ENCODE results near the gene RPAIN.

RPAIN gene, protein sequence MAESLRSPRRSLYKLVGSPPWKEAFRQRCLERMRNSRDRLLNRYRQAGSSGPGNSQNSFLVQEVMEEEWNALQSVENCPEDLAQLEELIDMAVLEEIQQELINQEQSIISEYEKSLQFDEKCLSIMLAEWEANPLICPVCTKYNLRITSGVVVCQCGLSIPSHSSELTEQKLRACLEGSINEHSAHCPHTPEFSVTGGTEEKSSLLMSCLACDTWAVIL
- total RNA-seq: 6.5 to 29.6 (median 15.7) reads per million in 17 experiments

- peak; percentile 84 to 94 (median 90) for DNase-seq
Observed at GRCh38 chr17:5419959-5420653, at the start of gene RPAIN. RPAIN (plus strand) TSS chr17:5420182; CDS start chr17:5420211, 29 bp downstream.

GRCh38 chr17:5370411-5370810, 49.6 kb upstream of the RPAIN start:
- no peak for DNase-seq

DNA sequence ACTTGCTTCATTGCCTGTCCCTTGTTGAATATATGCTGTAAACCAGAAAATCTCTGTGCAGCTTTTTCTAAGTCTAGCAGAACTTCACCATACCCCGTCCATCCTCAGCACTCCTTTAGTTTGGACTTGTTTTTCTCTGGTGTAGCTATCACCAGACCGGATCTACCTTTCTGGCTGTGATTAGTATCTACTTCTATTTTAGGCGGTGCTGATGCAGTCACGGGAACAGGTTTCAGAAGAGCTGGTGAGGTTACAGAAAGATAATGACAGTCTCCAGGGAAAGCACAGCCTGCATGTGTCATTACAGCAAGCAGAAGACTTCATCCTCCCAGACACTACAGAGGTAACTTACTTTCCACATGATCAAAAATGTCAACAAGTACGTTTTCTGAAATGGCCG, 46.9 kb upstream of the RPAIN start:
- no peak for DNase-seq

DNA sequence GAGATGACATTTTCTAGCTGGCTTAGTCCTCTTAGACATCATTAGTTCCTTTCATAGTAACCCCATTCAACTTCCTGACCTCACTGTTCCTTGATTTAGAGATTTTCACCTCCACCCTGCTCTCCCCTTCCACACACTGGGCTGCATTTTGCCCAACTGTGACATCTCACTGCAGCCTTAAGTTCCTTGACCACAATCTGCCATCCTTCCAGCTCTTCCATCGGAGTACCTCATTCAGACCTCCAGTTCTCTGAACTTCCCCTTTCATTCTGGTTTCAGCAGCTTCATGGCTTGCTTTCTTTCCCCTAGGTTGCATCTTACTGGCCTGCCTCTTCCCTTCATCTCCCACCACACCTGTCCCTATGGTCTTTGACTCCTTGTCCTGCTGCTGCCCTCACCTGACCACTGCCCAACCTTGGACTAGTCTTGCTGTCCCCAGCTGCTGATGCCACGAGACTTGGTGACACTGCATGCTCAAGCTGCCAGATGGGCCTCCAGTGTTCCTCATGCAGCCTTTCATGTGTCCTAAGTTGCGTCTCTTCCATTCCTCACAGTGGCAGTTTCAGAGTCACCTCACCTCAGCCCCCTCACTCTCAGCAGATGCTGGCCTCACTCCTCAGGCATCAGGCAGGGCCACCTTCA, 41.3 kb upstream of the RPAIN start:
- DNase-seq: peak in 3 of 4 experiments; percentile 12 to 24 (median 23)

- no peak for DNase-seq
Observed at GRCh38 chr17:5379351-5380107, 40.5 kb upstream of the RPAIN start.

DNA sequence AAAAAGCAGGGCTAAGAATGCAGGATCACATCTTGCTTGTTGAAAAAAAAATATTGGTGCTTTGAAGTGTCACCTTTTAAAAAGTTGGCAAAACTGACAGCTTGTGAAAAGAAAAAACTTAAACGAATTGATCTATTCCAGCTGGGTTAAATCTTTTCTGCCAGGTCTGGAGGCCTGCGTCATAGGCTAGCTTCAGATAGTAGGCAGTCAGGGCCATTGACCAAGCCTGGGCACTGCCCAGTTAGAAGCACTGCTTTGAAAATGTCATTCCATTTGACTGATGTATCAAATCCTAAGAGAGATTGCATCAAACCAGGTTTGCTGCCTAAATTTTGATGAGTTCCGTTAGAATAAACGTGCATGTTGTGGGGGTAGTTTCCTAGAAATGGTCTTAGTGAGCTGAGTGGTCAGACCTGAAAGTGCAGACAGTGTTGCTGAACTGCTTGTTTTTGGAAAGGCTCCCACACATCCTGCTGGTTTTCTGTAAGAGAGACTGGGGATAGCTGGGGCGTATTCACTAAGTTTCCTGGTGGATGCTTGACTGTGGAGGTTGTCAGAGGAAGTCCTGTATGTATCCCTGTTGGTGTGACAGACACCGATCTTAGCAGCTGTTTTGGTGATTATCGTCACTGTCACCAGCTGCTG, 39.4 kb upstream of the RPAIN start:
- no peak for DNase-seq

DNA sequence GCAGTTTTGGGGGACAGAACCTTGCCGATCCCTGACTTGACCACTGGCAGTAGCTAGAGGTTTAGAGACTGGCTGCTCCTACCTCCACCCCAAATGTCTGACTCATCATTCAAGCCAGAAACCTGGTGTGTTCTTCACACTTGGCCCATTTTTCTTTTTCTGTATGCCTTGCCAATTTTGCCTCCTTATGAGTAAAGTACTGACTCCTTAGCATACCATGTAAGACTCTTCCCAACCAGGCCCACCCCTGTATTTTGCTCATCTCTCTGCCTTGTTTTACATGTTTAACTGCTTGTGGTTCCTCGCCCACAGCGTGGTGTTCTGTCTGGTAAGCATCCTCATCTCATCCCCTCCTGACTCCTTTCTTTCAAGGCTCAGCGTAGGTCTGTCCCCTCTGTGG, 38.4 kb upstream of the RPAIN start:
- DNase-seq: no peak

DNA sequence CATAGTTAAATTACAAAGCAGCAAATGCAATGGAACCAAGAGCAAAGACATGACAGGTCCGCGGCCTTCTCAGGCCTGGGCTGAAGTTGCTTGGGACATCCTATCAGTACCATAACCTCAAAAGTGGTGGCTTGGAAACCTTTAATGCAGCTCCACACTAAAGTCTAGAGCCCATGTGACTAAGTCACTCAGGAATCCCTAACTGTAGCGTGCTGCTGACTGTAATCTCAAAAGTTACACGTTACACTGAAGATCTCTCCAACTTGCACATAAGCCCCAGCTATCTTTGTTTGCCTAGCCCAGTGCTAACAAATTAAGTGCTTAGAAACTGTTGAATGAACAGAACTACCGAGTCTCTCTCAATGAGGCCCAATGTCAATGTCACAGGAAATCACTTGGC, 28.3 kb upstream of the RPAIN start:
- DNase-seq: no peak

DNA sequence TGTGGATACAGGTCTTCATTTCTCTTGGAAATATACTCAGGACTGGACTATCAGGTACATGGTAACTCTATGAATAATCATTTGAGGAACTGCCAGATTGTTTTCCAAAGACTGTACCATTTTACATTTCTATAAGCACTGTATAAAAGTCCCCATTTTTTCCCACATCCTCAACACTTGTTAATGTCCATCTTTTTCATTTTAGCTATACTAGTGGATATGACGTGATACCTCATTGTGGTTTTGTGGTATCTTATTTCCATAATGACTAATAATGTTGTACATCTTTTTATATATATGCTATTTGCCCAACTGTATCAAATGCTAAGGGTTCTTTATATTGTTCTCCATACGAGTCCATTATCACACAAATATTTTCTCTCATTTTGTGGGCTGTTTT, 23.4 kb upstream of the RPAIN start:
- DNase-seq: no peak

DNA sequence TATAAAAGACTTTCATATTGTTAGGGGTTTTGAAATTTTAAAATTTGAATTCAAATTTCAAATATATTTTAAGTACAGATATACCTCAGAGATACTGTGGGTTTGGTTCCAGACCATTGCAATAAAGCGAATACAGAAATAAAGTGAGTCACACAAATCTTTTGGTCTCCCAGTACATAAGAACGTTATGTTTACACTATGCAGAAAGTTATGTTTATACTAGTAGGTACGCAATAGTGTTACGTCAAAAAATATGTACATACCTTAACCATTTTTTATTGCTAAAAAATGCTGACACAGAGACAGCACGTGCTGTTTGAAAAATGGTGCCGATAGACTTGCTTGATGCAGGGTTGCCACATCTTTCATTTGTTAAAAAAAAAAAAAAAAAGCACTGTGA, 20.2 kb upstream of the RPAIN start:
- no peak for DNase-seq

- DNase-seq: no peak
Observed at GRCh38 chr17:5405400-5405799, 14.6 kb upstream of the RPAIN start.

DNA sequence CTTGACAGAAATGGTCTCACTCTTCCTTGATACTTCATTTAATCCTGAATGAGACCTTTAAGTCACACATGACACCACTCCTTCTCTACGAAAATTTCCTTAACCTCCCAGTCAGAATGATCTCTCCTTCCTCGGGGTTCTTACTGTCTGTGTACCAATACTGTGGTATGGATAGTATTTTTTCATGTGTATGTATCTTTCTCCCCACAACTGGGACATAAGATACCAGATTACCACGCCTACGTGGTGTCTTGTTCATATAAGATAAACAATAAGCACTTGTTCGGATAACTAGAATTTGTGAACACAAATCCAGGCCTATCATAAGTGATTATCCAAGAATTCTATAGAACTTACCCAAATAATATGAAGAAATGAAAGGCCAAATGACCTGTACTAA, 11.8 kb upstream of the RPAIN start:
- DNase-seq: no peak

GRCh38 chr17:5410594-5411272, 9.2 kb upstream of the RPAIN start:
- no peak for DNase-seq

- peak in 3 of 4 experiments; percentile 28 to 61 (median 49) for DNase-seq
Observed at GRCh38 chr17:5413682-5414081, 6.3 kb upstream of the RPAIN start.

DNA sequence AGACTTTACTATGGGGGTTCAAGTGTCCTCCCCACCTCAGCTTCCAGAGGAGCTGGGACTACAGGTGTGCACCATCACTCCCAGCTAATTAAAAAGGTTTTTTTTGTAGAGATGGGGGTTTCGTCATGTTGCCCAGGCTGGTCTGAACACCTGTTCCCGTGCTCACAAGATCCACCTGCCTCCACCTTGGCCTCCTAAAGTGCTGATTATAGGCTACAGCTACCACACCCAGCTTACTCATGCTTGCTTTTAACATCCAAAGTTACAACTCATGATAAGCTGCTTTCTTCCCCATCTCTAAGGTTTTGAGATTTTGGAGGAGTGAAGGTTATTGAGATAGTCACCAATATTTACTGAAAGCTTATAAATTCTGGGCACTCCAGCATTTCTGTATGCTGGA, 3.1 kb upstream of the RPAIN start:
- no peak for DNase-seq

GRCh38 chr17:5418858-5419355, 1.1 kb upstream of the RPAIN start:
- peak; percentile 37 to 62 (median 50) for DNase-seq

DNA sequence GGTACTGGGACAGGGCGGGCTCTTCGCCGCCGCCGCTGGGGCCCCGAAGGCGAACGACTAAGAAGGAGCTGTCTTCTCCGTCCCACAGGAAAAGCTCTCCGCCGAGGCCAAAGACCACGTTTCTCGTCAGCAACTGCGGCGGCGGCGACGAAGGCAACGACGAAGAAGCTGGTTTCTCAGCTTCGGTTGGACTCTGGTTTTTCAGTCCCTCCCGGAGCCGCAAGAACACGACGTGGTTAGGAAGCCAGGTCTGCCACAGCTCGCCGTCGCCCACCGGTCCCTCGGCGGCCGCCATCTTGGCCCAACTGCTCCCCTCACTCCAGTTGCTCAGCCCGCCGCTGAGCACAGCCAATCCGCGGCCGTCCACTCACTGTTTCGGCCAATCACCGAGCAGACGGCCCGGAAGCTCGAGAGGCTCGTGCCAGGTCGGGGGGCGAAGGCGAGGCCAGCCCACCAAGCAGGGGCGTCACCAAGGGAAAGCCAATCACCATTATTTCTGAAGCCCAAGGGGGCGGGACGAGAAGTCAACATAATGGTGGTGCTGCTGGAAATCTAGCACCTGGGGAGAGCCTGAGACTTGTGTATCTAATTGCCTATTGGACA, 525 bp upstream of the RPAIN start, which contains the start of gene NUP88:
Gene NUP88 (minus strand): TSS at position 307 of the 603 bp plus-strand sequence. CDS start 12 bp downstream, at position 295.
- peak; percentile 95 to 98 (median 96) for DNase-seq

GRCh38 chr17:5422505-5422904, 2.5 kb downstream of the RPAIN start:
- DNase-seq: no peak

DNA sequence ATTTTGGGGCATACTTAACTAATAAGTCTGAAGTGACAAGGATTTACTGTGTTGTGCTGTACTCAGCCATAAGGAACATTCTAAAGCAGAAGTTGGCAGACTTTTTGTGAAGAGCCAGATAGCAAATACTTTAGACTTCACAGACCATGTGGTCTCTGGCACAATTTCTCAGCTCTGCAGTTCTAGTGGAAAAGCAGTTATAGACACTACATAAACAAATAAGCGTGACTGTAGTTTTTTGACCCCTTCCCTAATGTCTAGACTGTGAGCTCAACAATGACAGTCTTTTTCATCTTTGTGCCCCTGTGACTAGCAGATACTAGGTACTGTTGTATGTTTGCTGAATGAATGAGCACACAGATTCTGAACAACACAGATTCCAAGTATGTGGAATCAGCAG, 4.9 kb downstream of the RPAIN start:
- no peak for DNase-seq

DNA sequence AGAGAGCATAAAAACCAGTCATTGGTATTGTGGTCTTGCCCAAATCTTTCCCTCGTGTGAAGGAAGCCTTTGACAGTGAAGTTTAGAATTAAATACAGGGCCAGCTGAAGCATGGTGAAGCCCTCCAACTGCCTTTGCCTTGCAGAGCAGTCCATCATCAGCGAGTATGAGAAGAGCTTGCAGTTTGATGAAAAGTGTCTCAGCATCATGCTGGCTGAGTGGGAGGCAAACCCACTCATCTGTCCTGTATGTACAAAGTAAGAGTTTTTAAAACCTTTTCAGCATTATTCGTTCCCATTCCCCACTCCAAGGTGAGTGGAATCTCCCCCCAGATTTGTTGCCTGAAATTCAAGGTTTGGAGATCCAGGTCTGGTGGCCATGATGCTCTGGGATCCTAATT, 5.8 kb downstream of the RPAIN start:
- DNase-seq: no peak

DNA sequence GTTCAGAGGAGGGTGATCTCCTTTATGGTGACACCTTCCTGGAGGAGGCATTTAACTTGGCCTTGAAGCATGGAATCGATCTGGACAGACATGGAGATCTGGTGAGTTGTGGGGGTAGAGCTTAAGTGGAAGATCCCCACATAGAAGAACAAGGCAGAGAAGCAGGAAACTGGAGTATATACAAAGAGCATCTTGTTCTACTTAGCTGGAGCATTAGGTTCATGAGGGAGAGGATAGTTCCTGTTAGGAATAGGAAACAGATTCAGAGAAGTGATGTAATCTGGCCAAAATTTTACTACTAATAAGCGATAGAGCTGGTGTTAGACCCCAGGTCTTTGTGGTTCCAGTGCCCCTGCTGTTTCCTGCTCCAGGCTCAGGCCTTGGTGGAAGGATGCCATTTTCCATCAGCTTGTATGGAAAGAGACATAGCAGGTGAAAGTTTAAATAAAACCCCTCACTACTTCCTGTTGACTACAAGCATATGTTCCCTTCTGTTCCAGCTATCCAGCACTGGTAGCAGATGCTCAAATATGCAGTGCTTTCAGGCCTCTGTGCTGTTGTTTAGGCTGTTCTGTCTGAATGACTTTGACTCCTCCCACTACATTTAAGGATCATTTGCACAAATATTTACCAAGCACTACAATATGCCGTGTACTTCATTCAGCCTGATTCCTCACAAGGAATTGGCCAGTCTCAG, 9.4 kb downstream of the RPAIN start:
- DNase-seq: no peak
